HG02571 (cell line): ENCODE measurements around the gene HOXD11.

Source experiments
- ATAC-seq: cut with Tn5 transposase; IDR thresholded peaks from one replicate; pipeline ENCODE4 v1.9.1; 2021; ENCODE audit warnings: mild to moderate bottlenecking, moderate library complexity; ENCODE audit not compliant: unreplicated experiment

Gene HOXD11

GRCh38 chr2:176093145-176093897, 13.8 kb upstream of the HOXD11 start:
- no peak for ATAC-seq

- ATAC-seq, result no peak
These were observed 13.2 kb upstream of the HOXD11 start for GRCh38 chr2:176093898-176094249.

GRCh38 chr2:176094349-176094748, 12.7 kb upstream of the HOXD11 start:
- ATAC-seq, result no peak

- ATAC-seq, result no peak
These were observed 11.7 kb upstream of the HOXD11 start for GRCh38 chr2:176095421-176095820.

GRCh38 chr2:176096243-176096985, 10.7 kb upstream of the HOXD11 start:
- no peak for ATAC-seq

- peak; percentile 89 for ATAC-seq
These were observed 9.9 kb upstream of the HOXD11 start for GRCh38 chr2:176096986-176097819.

GRCh38 chr2:176097820-176098365, 9.2 kb upstream of the HOXD11 start:
- ATAC-seq, result no peak

GRCh38 chr2:176098366-176099158, 8.5 kb upstream of the HOXD11 start:
- no peak for ATAC-seq

- ATAC-seq, result no peak
These were observed 7.8 kb upstream of the HOXD11 start for GRCh38 chr2:176099159-176099727.

GRCh38 chr2:176099728-176100546, 7.1 kb upstream of the HOXD11 start, which contains the start of gene HOXD12:
Gene HOXD12, plus strand, starts transcription at chr2:176099795. Its CDS starts 7 bp downstream, at chr2:176099802.
- no peak for ATAC-seq

GRCh38 chr2:176100547-176101140, 6.4 kb upstream of the HOXD11 start:
- ATAC-seq, result no peak

- ATAC-seq, result no peak
These were observed 5.8 kb upstream of the HOXD11 start for GRCh38 chr2:176101216-176101830.

GRCh38 chr2:176101842-176102241, 5.2 kb upstream of the HOXD11 start:
- ATAC-seq, result no peak

- ATAC-seq, result no peak
These were observed 4.7 kb upstream of the HOXD11 start for GRCh38 chr2:176102309-176102866.

- no peak for ATAC-seq
These were observed 3.9 kb upstream of the HOXD11 start for GRCh38 chr2:176103194-176103593.

- no peak for ATAC-seq
These were observed 3.3 kb upstream of the HOXD11 start for GRCh38 chr2:176103742-176104315.

- ATAC-seq, result no peak
These were observed 2.6 kb upstream of the HOXD11 start for GRCh38 chr2:176104316-176105077.
